SHP77 treated with DMSO at 0.1 percent for 48 hours (cell line): ENCODE results near the gene DYRK3.
"Not testable (repeated sequence)": the region's sequence is repeated elsewhere in the genome, so short reads cannot be mapped to it uniquely, and the experiment has no call there.

ENCODE experiments used
- DNase-seq: peaks from one replicate; lab custom pipeline; 2025; lab: John Stamatoyannopoulos, UW

DYRK3 gene

DNA sequence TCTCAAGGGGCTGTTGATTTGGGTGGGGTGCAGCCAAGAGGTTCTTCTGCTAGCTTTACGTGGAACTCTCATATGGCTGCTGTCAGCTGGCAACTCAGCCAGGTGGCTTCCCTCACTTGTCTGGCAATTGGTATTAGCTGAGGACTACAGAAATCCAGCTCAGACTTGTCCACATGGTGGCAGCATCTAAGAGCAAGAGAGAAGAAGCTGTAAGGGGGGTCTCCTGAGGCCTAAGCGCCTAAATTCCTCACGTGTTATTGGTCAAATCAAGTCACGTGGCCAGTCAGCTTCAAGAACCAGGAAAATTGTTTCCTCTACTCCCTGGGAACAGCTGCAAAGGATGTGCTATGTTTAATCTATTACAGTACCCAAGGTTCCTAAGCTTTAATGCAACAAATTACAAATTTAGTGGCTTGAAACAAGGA is 4.2 kb upstream of the DYRK3 start:
- DNase-seq: peak; percentile 80

DNA sequence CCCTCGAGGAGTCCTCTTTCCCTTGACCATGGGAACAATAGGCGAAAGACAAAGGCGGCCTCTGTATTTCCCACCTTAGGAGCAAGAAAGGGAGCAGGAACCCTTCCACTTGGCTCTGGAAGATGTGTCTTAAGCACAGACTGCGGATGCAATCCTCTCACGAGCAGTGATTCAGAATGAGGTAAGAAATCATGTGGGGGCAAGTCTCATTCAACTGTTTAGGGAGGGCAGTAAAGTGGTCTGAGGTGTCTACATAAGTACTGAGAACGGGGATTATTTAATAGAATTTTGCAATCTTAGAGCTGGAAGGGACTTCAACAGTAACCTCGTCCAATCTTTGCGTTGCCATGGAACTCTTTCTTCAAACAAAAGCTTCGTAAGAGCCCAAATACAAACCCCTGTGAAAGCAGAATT is 1.6 kb upstream of the DYRK3 start:
- DNase-seq: no peak

DNA sequence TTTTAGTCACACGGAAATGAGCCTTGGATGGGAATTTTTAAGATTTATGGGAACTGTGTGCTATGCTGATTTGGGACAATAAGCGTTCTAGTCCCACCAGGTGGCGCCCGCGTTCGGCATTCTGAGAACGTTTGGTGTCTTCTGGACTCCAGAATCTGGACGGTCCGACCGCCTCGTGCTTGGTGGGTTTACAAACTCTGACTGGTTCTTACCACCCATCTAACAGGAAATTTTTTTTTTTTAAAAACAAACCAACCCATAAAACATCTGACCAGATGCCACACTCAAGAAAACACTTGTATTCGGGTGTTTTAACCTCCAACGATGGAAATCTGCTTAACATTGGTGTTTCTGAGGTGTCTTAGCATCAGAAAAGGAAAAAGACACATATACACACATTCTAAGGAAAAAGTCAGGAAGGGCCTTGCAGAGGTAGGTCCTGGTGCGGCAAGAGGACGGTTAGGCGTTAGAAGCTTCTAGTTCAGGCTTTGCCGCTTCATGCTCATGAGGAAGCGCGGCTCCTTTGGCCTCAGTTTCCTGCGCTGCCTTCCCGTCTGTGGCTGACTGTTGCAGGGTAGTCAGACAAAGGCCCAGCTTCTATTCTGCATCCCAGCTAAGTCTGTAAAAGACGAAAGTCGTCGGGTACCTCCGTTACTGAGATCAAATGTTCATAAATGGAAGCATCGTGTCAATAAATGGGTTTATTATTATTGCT is 814 bp upstream of the DYRK3 start:
- peak; percentile 66 for DNase-seq

DNA sequence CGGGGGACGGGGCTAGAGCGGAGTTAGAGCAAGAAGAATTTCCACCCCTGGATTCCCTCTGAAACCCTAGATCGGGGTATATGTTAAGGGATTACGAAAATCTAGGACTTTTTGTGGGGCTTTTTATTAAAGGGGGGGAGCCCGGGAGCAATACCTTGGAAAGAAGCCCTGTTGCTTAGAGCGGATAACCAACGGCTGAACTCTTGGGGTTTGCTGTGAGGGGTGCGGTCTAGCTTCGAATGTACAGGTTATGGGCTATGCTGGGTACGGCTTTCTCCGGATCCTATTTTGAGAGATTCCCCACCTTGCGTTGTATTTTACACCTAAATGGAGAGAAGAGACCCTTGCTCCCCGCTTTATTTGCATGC is 626 bp downstream of the DYRK3 start:
- no peak for DNase-seq

DNA sequence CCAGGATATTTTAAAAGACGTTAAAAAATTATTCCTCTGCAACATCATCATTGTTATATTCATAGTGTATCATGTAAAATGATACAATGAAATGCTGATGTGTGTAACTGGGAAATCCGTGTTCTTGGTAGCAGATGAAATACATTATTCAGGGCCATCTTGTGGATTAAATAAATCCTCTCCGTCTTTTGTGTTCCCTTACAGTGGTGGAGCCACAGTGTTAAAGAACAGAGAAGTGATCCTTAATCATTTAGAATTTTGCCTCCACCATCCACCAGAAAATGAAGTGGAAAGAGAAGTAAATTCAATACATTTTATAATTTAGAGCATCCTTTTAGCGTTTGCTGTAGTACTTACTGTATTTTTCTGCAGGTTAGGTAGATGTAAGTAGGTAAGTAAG is 1.3 kb downstream of the DYRK3 start:
- no peak for DNase-seq

DNA sequence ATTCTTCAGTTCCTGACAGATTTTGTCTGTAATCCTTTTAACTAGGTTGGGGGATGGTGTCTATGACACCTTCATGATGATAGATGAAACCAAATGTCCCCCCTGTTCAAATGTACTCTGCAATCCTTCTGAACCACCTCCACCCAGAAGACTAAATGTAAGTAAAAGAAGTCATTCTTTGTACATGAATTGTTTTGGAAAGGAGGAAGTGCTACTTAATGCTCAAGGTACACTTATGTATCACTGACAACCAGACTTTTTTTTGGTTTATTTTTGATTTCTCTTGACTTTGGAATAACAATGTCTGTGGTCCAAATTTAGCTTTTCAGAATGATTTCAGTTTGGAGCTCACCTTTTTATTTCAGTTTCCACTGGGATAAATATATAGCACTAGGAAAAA is 2.3 kb downstream of the DYRK3 start:
- DNase-seq: no peak

DNA sequence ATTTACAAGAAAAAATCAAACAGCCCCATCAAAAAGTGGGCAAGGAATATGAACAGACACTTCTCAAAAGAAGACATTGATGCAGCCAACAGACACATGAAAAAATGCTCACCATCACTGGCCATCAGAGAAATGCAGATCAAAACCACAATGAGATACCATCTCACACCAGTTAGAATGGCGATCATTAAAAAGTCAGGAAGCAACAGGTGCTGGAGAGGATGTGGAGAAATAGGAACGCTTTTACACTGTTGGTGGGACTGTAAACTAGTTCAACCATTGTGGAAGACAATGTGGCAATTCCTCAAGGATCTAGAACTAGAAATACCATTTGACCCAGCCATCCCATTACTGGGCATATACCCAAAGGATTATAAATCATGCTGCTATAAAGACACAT is 6.7 kb downstream of the DYRK3 start:
- DNase-seq: not testable (repeated sequence)

DNA sequence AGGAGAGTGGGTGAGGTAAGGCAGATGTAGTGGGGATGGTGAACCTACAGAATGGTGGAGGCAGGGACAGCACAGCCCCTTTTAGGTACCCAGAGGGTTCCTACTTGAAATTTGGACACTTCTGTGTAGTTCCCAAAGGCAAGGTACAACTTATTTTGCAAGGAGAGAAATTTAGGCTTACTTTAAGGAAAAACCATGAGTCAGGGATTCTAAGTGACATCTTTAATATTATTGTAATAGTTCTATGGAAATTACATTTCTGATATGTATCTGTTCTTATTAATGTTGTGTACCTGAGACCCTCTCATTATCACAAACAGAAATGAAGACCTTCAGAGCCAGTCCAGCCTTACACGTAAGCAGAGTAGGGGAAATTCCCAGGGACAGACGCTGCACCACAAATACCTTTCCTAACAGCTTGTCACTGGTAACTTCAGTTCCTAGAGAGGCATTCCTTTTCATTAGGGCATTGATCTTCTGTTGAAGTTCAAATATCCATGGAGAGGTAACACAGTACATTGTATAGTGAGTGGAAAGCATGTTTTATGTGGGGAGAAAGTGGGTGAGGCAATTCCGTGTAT is 7.9 kb downstream of the DYRK3 start:
- no peak for DNase-seq

DNA sequence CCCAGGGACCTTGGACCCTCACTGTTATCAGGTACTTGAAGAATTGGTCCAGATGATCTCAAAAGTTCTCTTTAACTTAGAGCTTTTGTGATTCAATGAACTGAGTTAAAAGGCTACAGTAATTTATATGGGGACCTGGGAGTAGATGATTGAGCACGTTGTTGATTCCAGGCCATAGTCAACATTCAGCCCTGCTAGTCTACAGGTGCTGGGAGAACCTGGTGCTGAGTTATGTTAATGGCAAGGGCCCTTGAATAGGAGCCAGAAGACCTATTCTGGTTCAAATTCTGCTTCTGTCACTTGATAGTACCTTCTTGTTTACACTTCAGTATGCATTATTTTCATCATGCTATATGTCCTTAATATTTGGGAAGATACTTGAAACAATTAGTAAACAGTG is 11.2 kb downstream of the DYRK3 start:
- DNase-seq: no peak

DNA sequence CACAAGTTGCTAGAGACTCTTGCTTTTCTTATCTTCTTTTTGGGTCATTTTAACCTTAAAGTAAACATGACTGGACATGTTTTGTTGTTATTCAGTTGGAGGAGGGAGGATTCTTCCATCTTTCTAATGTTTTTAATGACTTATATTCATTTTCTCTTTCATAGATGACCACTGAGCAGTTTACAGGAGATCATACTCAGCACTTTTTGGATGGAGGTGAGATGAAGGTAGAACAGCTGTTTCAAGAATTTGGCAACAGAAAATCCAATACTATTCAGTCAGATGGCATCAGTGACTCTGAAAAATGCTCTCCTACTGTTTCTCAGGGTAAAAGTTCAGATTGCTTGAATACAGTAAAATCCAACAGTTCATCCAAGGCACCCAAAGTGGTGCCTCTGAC is 11.9 kb downstream of the DYRK3 start:
- DNase-seq: no peak

DNA sequence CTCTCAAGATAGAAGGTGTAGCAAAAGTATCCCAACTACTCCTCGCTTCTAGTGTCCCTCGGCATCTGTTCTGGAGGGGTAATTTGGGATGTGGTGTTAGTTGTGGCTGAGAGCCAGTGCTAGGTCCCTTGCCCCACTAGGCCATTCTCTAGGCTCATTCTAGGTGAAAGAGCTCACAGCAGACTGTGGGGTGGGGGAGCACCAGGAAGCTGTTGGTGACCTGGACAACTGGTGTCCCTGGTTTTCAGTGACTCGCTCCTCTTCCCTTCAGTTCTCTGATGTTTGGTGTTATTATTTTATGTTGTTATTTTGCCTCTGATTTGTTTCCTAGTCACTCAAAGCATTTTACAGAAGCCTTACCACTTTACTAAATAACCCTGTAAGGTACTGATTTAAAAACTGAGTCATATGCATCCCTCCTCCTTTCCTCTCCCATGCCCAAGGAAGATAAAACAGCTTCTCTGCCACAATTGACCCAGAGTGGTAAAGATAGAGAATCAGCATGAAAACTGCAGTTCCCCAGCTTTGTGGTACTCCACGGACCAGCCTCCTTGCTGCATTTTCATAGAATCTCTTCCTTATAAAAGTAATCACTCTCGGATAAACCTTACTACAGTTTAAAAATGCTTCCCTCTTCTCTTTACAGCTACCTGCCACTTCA is 14.1 kb downstream of the DYRK3 start:
- DNase-seq: no peak

DNA sequence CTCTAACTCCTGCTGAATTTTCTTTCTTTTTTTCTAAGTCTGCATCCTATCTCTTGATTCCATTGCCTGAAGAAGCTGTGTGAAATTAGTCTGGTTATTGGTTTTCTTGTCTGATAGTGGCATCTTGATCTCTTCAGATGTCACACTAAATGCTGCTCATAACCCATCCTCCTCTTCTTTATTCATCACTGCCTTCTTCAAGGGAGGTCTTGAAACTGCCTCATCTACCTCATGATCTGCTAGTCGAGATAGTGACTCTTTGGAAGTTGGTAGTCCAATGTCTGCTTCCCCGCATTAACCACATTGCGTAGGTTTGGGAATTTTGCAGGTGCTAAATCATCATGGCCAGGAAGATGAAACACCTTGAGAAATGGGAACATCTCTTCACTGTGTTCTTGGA is 15.7 kb downstream of the DYRK3 start:
- no peak for DNase-seq

DNA sequence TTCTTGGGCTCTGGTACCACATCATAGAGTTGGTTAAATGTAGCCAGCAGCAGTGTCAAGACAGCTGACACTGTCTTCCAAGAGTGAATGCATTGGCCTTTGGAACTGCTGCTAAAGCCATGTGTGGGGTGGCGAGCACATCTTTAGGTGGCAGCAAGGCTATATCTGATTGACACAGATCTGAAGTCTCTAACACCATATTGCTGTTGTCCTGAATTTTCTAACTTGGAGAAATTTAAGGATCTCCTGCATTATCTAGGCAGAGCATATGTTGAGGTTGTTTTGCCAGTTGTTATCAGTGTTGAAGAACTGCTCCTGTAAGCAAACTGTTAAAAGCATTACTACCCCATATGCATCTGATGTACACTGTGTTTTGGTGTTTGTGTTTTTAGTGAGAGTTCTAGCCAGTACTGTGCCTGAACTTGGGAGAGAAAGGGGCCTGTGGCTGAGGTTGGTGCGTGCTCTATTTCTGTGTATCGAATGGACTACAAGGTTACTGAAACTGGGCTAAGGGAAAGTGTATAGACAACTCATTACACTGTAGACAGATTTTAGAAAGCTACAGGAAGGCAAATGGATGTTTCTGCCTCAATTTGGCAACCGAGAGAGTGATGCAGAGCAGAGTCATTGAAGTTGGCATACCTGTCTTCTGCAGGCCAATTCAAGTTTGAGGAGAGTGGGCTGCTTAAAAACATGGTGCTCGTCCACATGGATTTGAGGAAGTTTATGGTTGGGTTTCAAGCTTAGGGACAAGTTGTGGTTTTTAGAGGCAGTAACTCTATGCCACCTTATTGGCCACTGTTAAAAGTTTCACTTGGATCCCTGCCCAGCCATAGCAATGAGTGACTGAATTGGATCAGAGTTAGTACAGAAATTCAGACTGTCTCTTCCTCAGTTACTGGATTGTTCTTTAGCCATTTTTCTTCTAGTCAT is 16.9 kb downstream of the DYRK3 start:
- no peak for DNase-seq

DNA sequence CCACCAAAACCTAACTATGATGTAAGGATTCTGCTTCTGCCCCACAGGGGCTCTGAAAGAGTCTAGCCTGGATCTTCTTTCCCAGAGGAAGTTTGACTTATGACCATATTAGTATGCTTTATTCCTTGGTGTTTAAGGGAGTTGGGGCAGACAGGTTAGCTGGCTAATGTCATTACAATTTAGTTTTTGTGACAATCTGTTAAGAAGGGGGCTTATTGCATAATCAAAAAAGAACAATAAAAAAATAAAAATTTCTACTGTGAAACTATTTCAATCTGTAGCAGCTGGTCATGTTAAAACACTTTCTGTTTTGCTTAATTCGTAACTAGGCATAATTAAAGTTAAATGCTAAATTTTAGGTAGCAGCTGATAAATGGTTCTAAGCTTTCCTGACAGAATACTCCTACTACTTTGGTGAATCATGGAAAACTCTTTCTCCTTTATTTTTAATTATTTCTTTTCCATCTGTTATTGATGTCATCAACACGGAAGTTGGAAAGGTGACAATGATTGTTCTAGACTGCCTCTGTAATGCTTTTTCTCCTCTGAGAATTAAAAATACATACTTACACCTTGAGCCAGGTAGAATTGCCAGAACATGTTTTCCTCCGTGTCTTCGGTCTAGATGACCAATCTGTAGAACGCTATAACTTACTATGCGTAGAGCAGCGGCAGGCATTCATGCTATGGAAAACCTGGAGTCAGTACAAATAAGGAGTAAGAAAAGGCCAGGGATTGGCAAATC is 18.6 kb downstream of the DYRK3 start:
- DNase-seq: no peak

DNA sequence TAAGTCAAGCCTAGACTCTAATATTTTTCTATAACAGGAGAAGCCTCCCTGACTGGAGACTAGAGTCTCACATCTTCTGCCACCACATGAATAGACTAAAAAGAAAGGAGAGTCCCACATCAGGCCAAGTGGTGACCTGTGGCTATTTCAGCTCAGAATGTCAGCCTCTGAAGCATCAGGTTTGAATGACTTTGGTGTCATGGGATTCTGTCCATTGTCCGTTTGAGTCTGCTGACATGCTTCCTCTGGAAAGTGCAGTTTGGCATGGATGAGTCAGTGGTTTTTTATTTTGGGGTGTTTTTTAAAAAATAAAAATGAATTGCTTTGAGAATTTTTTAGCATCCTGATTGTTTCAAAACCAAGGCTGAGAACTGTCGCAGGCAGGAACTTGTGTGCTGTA is 19.5 kb downstream of the DYRK3 start:
- DNase-seq: no peak

DNA sequence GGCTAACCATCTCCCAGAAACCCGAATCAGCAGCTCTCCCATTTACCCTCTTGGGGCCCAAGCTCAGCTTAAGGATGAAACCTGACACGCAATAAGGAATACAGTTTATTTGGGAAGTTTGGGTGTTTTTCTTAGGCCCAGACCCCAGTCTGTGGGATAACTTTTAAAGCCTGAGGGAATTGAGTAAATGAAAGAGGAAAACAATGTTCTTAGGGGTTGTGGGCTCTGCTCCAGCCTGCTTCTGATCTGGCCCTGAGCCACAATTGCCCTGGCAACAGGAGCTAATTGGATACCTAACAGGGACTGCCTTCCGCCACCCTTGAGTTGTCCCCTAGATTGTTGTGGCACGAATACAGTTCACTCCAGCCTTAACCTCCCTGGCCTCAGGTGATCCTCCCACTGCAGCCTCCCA is 20.1 kb downstream of the DYRK3 start:
- DNase-seq: no peak

DNA sequence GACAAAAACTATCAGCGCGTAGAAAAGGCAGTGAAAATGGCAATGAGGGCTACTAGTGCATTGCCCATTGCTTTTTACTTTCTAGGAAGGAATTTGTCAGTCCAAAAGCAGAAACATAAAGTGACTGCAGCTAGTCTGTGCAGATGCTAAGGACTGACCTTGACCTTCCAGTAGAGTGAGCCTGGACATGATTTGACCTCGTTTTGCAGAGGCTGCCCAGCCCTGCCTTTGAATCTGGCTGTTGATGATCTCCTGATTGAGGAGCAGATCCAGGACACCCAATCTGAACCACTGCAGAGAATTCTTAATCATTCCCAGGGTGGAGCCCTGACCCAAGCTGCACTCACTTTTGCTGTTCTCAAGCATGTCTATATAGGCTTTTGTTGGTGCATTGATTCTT is 21.6 kb downstream of the DYRK3 start:
- no peak for DNase-seq

DNA sequence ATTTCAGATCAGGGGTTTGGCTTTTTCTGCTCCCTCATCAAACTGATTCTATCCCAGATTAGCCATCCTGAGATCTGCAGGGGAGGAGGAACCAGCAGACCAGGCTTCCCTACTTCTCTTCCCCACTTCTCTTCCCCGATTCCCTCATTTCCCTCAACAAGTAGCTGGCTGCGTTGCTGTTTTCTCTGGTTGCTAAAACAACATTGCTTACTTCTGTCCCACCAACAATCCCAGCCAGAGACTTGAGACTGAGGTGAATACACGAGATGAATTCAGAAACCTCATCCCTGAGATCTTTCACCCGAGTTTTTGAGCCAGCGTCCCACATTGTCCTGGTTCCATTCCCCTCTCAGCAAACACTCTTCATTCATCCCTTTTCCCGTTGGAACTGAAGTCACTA is 22.4 kb downstream of the DYRK3 start:
- DNase-seq: no peak

DNA sequence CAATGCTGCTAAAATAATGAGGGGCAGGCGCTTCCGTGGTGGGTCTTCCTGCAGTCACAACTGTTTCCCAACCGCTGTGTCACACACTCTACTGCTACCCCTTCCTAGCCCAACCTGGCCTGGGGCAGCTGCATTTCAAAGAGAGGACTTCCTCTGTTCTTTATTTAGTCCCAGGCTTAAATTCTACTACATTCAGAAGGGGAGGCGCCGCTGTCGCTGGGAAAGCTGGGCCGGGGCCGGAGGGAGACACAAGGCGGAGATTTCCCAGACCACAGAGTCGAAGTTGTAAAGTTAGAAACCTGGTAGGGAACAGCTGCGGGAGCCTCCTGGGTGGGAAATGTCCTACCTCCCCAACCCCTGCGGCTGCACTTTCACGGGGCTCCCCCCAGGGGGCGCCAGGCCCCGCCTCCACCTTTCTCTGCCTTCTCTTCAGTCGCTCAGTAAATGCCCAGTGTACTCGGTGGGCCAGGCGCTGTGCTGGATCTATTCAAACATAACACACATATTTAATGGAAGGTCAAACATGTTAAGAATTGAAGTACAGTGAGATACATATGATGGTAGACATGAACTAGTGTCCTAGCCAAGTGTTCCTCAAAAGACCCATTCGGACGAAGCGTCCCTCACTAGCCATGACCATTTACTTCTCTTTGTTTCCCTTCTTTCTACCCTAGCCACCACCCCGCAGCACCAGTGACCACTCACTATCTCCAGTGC is 23.1 kb downstream of the DYRK3 start:
- DNase-seq: no peak

DNA sequence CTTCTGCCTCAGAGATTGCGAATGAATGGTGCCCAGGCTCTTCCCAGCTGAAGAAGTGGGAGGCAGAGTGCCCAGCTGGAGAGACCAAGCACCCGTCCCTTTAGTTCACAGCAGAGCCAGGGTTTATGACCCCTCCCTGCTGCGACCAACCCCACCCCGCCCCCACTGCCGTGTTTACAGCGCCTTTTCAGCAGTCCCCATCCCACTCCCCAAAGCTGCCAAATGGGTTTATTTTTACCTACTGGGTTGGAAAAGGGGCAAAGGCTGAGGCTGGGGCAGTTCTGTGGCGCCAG is 23.6 kb downstream of the DYRK3 start:
- no peak for DNase-seq

DNA sequence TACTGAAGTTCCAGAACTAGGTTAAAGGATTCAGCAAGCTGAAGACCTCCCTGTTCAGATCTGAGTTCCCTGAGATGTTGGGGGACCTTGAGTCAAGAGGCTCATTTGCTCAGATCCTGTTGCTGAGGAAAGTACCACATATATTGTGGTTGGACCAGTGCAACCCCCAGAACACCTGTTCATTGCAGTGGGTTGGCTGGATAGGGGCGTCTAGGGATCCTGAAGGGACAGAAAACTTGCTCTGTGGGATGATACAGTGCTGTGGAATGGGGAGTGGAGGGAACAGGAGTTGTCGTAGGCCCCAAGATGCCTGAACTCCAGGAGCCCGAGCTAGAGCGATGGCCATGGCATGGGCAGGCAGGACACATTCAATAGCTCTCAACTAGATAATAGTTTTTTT is 24.8 kb downstream of the DYRK3 start:
- DNase-seq: no peak
